IMR-90 (cell line): Measurements from ENCODE around the gene PLD6. TPM values are rescaled to one million over a fixed set of nuclear protein-coding genes. Genes with fewer than 3 reads are reported as not detected.

Source experiments
- ATAC-seq: fragments of 200-7000 bp; cut with Tn5 transposase; 2 replicates; pipeline ENCODE4 v1.9.1; 2020; ENCODE audit warnings: low read depth, mild to moderate bottlenecking, moderate library complexity
- BruUV-seq: library from RNA; stranded (reverse); fragments of 400-500 nt; replicated peaks from 2 replicates; lab custom pipeline; 2021; lab: Mats Ljungman, UMichigan
- CTCF ChIA-PET: fragments of 300-600 bp; formaldehyde crosslinking; extraction: SDS; loops from one replicate; lab custom pipeline; 2021; ENCODE audit warnings: antibody characterized with exemption; lab: Yijun Ruan, JAX
- POLR2A ChIA-PET: fragments of 300-600 bp; sonication (Branson Sonifier 250); formaldehyde crosslinking; loops from one replicate; lab custom pipeline; 2022; ENCODE audit warnings: antibody characterized with exemption; ENCODE audit not compliant: unreplicated experiment; lab: Charles Lee
- DNase-seq: peaks from one replicate; pipeline ENCODE4 v3.0.0; 2013
- H2AFZ ChIP-seq: replicated peaks from 2 replicates; pipeline ENCODE3; 2013; ENCODE audit warnings: low read length, mild to moderate bottlenecking; ENCODE audit not compliant: poor library complexity
- H2AK5ac ChIP-seq: 2 replicates; pipeline ENCODE4 v1.6.1; 2013; ENCODE audit warnings: low read depth, low read length, inconsistent platforms
- H2AK9ac ChIP-seq: replicated peaks from 2 replicates; pipeline ENCODE3; 2013; ENCODE audit warnings: mild to moderate bottlenecking, low read depth, low read length, moderate library complexity; ENCODE audit not compliant: poor library complexity
- H2BK120ac ChIP-seq: 2 replicates; pipeline ENCODE4 v1.6.1; 2013; ENCODE audit warnings: low read depth, low read length, inconsistent platforms
- H2BK15ac ChIP-seq: 3 replicates; pipeline ENCODE4 v1.6.1; 2013; ENCODE audit warnings: low read depth, low read length, inconsistent platforms
- H2BK20ac ChIP-seq: 2 replicates; pipeline ENCODE4 v1.6.1; 2013; ENCODE audit warnings: low read depth, mild to moderate bottlenecking, inconsistent platforms, low read length, moderate library complexity
- H2BK5ac ChIP-seq: 2 replicates; pipeline ENCODE4 v1.6.1; 2013; ENCODE audit warnings: mild to moderate bottlenecking, low read depth, low read length, inconsistent platforms; ENCODE audit not compliant: poor library complexity, severe bottlenecking
- H3K14ac ChIP-seq: replicated peaks from 2 replicates; pipeline ENCODE4 v1.6.1; 2013; ENCODE audit warnings: low read depth, low read length, inconsistent platforms
- H3K18ac ChIP-seq: 2 replicates; pipeline ENCODE4 v1.6.1; 2013; ENCODE audit warnings: low read depth, low read length, control low read depth
- H3K23ac ChIP-seq: 2 replicates; pipeline ENCODE4 v1.6.1; 2013; ENCODE audit warnings: low read depth, low read length, inconsistent platforms
- H3K27ac ChIP-seq: 2 replicates; pipeline ENCODE4 v1.5.1; 2013; ENCODE audit warnings: mild to moderate bottlenecking, control low read depth, low read length; ENCODE audit not compliant: insufficient read depth
- H3K27me3 ChIP-seq: 2 replicates; pipeline ENCODE4 v1.6.1; 2013; ENCODE audit warnings: low read length; ENCODE audit not compliant: control insufficient read depth, insufficient read depth
- H3K36me3 ChIP-seq: 2 replicates; pipeline ENCODE4 v1.6.1; 2013; ENCODE audit warnings: low read length, mixed read lengths; ENCODE audit not compliant: control insufficient read depth, insufficient read depth
- H3K4ac ChIP-seq: 2 replicates; pipeline ENCODE4 v1.6.1; 2013; ENCODE audit warnings: low read depth, low read length, inconsistent platforms
- H3K4me1 ChIP-seq: 2 replicates; pipeline ENCODE4 v1.6.1; 2013; ENCODE audit warnings: low read length, mixed read lengths; ENCODE audit not compliant: control insufficient read depth, insufficient read depth
- H3K4me2 ChIP-seq: 2 replicates; pipeline ENCODE4 v1.6.1; 2013; ENCODE audit warnings: low read depth, mild to moderate bottlenecking, control low read depth, low read length, moderate library complexity
- H3K4me3 ChIP-seq: 2 replicates; pipeline ENCODE4 v1.5.1; 2013; ENCODE audit warnings: low read depth, mild to moderate bottlenecking, control low read depth, low read length, moderate library complexity; ENCODE audit not compliant: insufficient read depth
- H3K56ac ChIP-seq: 2 replicates; pipeline ENCODE4 v1.6.1; 2013; ENCODE audit warnings: low read length, inconsistent platforms; ENCODE audit not compliant: insufficient read depth; ENCODE audit errors: extremely low read depth
- H3K79me1 ChIP-seq, 2 experiments: 2 replicates each; pipeline ENCODE4 v1.6.1; 2013; ENCODE audit warnings: low read length in 2 of 2, inconsistent platforms in 1 of 2, low read depth in 1 of 2
- H3K9ac ChIP-seq: 2 replicates; pipeline ENCODE4 v1.6.1; 2013; ENCODE audit warnings: low read depth, low read length, control low read depth
- H3K9me1 ChIP-seq: 2 replicates; pipeline ENCODE4 v1.6.1; 2013; ENCODE audit warnings: low read length, inconsistent platforms; ENCODE audit not compliant: insufficient read depth
- H3K9me3 ChIP-seq: 2 replicates; pipeline ENCODE4 v1.6.1; 2013; ENCODE audit warnings: low read length; ENCODE audit not compliant: control insufficient read depth, insufficient read depth
- H4K20me1 ChIP-seq: 2 replicates; pipeline ENCODE4 v1.6.1; 2013; ENCODE audit warnings: low read length, inconsistent platforms; ENCODE audit not compliant: insufficient read depth
- H4K5ac ChIP-seq: 2 replicates; pipeline ENCODE4 v1.6.1; 2013; ENCODE audit warnings: mild to moderate bottlenecking, low read depth, low read length, control low read depth
- H4K8ac ChIP-seq, 2 experiments: 2 replicates each; pipeline ENCODE4 v1.6.1; 2013; ENCODE audit warnings: low read depth in 2 of 2, low read length in 2 of 2, control low read depth in 1 of 2, inconsistent platforms in 1 of 2
- H4K91ac ChIP-seq: 2 replicates; pipeline ENCODE4 v1.6.1; 2013; ENCODE audit warnings: low read depth, low read length, inconsistent platforms; ENCODE audit not compliant: insufficient read depth
- BHLHE40 ChIP-seq: fragments of 150-350 bp; IDR thresholded peaks from 2 replicates; pipeline ENCODE4 v1.6.1; 2016; ENCODE audit warnings: mild to moderate bottlenecking, low read depth, low read length
- CHD1 ChIP-seq: IDR thresholded peaks from 2 replicates; pipeline ENCODE4 v1.6.1; 2012; ENCODE audit warnings: low read depth, low read length, improper control_type of control experiment
- MXI1 ChIP-seq: IDR thresholded peaks from 2 replicates; pipeline ENCODE4 v1.6.1; 2012; ENCODE audit warnings: low read depth, mild to moderate bottlenecking, low read length, moderate library complexity, borderline replicate concordance
- NFE2L2 ChIP-seq: fragments of 150-350 bp; IDR thresholded peaks from 2 replicates; pipeline ENCODE4 v1.6.1; 2016; ENCODE audit warnings: low read depth, mild to moderate bottlenecking, low read length
- POLR2A ChIP-seq: IDR thresholded peaks from 2 replicates; pipeline ENCODE4 v1.6.1; 2012; ENCODE audit warnings: mild to moderate bottlenecking, low read depth, low read length
- RAD21 ChIP-seq: IDR thresholded peaks from 2 replicates; pipeline ENCODE4 v1.6.1; 2012; ENCODE audit warnings: low read length, improper control_type of control experiment
- WGBS, 2 experiments: methylation state at CpG; one replicate each; pipeline versions ENCODE4 v1.1.5 to v1.1.7; 2013; ENCODE audit warnings: missing lambda C conversion rate in 2 of 2; ENCODE audit not compliant: insufficient read length in 1 of 2; ENCODE audit errors: extremely low coverage in 2 of 2; 5-methylcytosine and 5-hydroxymethylcytosine counted together
- dilution Hi-C: fragments of 300-500 bp; cut with HindIII; formaldehyde crosslinking; loops from one replicate; pipeline ENCODE4 v1.14.3; 2018; ENCODE audit warnings: low sequenced_read_pairs; ENCODE audit not compliant: unreplicated experiment
- in situ Hi-C: fragments of 300-500 bp; cut with MboI; formaldehyde crosslinking; loops from 3 replicates; pipeline ENCODE4 v1.14.3; 2019; ENCODE audit warnings: low sequenced_read_pairs, inconsistent platforms, mixed read lengths
- intact Hi-C: fragments of 100-400 bp; cut with micrococcal nuclease; formaldehyde crosslinking; loops from 2 replicates; pipeline ENCODE4 v1.10.0; 2022
- polyA plus RNA-seq, 3 experiments: library from polyadenylated mRNA; depleted of rRNA; stranded (reverse); fragments of >200 nt; gene quantifications; 2 replicates each; pipeline ENCODE4 v1.2.3, GENCODE V29; 2012; ENCODE audit warnings: low replicate concordance in 1 of 3
- total RNA-seq: library from RNA; depleted of rRNA; stranded (reverse); fragments of >200 nt; gene quantifications from 2 replicates; pipeline ENCODE4 v1.2.3, GENCODE V29; 2012
- TF ChIP-seq, protein P1 (sequence below): fragments of 150-350 bp; IDR thresholded peaks from 2 replicates; pipeline ENCODE4 v1.6.1; 2017; ENCODE audit warnings: mild to moderate bottlenecking, antibody characterized with exemption, low read length, low read depth

PLD6 gene
- total and polyA plus RNA-seq, 2 of the 4 experiments (the other 2 are of a cell fraction): 1.1 to 1.5 TPM

DNA sequence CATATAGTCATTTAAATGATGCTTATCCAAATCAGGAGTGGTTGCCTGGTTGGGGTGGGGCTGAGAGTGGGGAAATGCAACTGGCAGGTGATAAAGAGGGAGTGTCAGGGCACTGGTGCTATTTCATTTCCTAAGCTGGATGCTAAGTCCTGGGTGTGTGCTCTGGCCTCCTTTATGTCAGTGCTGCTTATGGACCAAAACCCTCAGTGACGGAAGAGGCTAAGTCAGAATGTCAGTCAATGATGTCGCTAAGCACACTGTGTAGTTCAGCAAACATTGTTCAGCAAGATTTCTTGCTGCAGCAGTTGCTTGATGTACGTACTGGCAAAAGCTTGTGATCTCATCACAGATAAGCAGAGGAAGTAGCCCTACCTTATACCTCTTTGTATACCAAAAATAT is 47.3 kb upstream of the PLD6 start:
- no peak overlapping the region for H4K91ac ChIP-seq
- BruUV-seq: no TSS peak
- H3K27me3 ChIP-seq: no peaks in the 10 kb centered on the region
- no peak overlapping the region for H3K56ac ChIP-seq
- no peak overlapping the region for H2BK15ac ChIP-seq
- TF ChIP-seq POLR2A (no peak), RAD21 (no peak), NFE2L2 (no peak), MXI1 (no peak), BHLHE40 (no peak), CHD1 (no peak)
- TF ChIP-seq, protein P1, sequence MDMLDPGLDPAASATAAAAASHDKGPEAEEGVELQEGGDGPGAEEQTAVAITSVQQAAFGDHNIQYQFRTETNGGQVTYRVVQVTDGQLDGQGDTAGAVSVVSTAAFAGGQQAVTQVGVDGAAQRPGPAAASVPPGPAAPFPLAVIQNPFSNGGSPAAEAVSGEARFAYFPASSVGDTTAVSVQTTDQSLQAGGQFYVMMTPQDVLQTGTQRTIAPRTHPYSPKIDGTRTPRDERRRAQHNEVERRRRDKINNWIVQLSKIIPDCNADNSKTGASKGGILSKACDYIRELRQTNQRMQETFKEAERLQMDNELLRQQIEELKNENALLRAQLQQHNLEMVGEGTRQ: no peak
- no peak overlapping the region for H3K23ac ChIP-seq
- in situ Hi-C loops: no loop called here
- no peak overlapping the region for H2BK5ac ChIP-seq
- H2AK9ac ChIP-seq: no peak overlapping the region
- POLR2A ChIA-PET: no interaction called here
- H3K36me3 ChIP-seq: peaks cover 41% of the 10 kb centered on the region
- no peak overlapping the region for H2AK5ac ChIP-seq
- peaks cover 3% of the 10 kb centered on the region; the same call in 1 of the 2 replicates for H3K9me1 ChIP-seq
- H3K27ac ChIP-seq: no peak overlapping the region
- CTCF ChIA-PET: no interaction called here
- no peak overlapping the region for H3K4me2 ChIP-seq
- no peak overlapping the region for H3K9ac ChIP-seq
- no peak overlapping the region for H2BK20ac ChIP-seq
- H3K79me1 ChIP-seq: peaks cover 3 to 7% of the 10 kb centered on the region in 2 experiments; a peak in 1 of 4 replicates
- intact Hi-C loops: no loop called here
- H3K9me3 ChIP-seq: no peaks in the 10 kb centered on the region
- H4K5ac ChIP-seq: no peak overlapping the region
- H3K18ac ChIP-seq: no peak overlapping the region
- dilution Hi-C loops: no loop called here
- 100% methylated on average over 1 of the region's 3 CpGs; no CpG with 5 or more reads in 1 of the 2 experiments for WGBS, 2 experiments
- no peak overlapping the region for H3K14ac ChIP-seq
- H2BK120ac ChIP-seq: no peak overlapping the region
- no peak overlapping the region for H4K8ac ChIP-seq
- no peak overlapping the region for H2AFZ ChIP-seq
- ATAC-seq (no peak), DNase-seq (no peak)
- H3K4me1 ChIP-seq: no peaks in the 10 kb centered on the region
- no peaks in the 10 kb centered on the region for H4K20me1 ChIP-seq
- no peak overlapping the region for H3K4me3 ChIP-seq
- H3K4ac ChIP-seq: no peak overlapping the region
